IMR-90 (cell line): Measurements from ENCODE around the gene KRI1. TPM values are rescaled to one million over a fixed set of nuclear protein-coding genes. Genes with fewer than 3 reads are reported as not detected.

Source experiments
- ATAC-seq: fragments of 200-7000 bp; cut with Tn5 transposase; 2 replicates; pipeline ENCODE4 v1.9.1; 2020; ENCODE audit warnings: low read depth, mild to moderate bottlenecking, moderate library complexity
- BruUV-seq: library from RNA; stranded (reverse); fragments of 400-500 nt; replicated peaks from 2 replicates; lab custom pipeline; 2021; lab: Mats Ljungman, UMichigan
- CTCF ChIA-PET: fragments of 300-600 bp; formaldehyde crosslinking; extraction: SDS; loops from one replicate; lab custom pipeline; 2021; ENCODE audit warnings: antibody characterized with exemption; lab: Yijun Ruan, JAX
- POLR2A ChIA-PET: fragments of 300-600 bp; sonication (Branson Sonifier 250); formaldehyde crosslinking; loops from one replicate; lab custom pipeline; 2022; ENCODE audit warnings: antibody characterized with exemption; ENCODE audit not compliant: unreplicated experiment; lab: Charles Lee
- DNase-seq: peaks from one replicate; pipeline ENCODE4 v3.0.0; 2013
- H2AFZ ChIP-seq: replicated peaks from 2 replicates; pipeline ENCODE3; 2013; ENCODE audit warnings: low read length, mild to moderate bottlenecking; ENCODE audit not compliant: poor library complexity
- H2AK5ac ChIP-seq: 2 replicates; pipeline ENCODE4 v1.6.1; 2013; ENCODE audit warnings: low read depth, low read length, inconsistent platforms
- H2AK9ac ChIP-seq: replicated peaks from 2 replicates; pipeline ENCODE3; 2013; ENCODE audit warnings: mild to moderate bottlenecking, low read depth, low read length, moderate library complexity; ENCODE audit not compliant: poor library complexity
- H2BK120ac ChIP-seq: 2 replicates; pipeline ENCODE4 v1.6.1; 2013; ENCODE audit warnings: low read depth, low read length, inconsistent platforms
- H2BK15ac ChIP-seq: 3 replicates; pipeline ENCODE4 v1.6.1; 2013; ENCODE audit warnings: low read depth, low read length, inconsistent platforms
- H2BK20ac ChIP-seq: 2 replicates; pipeline ENCODE4 v1.6.1; 2013; ENCODE audit warnings: low read depth, mild to moderate bottlenecking, inconsistent platforms, low read length, moderate library complexity
- H2BK5ac ChIP-seq: 2 replicates; pipeline ENCODE4 v1.6.1; 2013; ENCODE audit warnings: mild to moderate bottlenecking, low read depth, low read length, inconsistent platforms; ENCODE audit not compliant: poor library complexity, severe bottlenecking
- H3K14ac ChIP-seq: replicated peaks from 2 replicates; pipeline ENCODE4 v1.6.1; 2013; ENCODE audit warnings: low read depth, low read length, inconsistent platforms
- H3K18ac ChIP-seq: 2 replicates; pipeline ENCODE4 v1.6.1; 2013; ENCODE audit warnings: low read depth, low read length, control low read depth
- H3K23ac ChIP-seq: 2 replicates; pipeline ENCODE4 v1.6.1; 2013; ENCODE audit warnings: low read depth, low read length, inconsistent platforms
- H3K27ac ChIP-seq: 2 replicates; pipeline ENCODE4 v1.5.1; 2013; ENCODE audit warnings: mild to moderate bottlenecking, control low read depth, low read length; ENCODE audit not compliant: insufficient read depth
- H3K27me3 ChIP-seq: 2 replicates; pipeline ENCODE4 v1.6.1; 2013; ENCODE audit warnings: low read length; ENCODE audit not compliant: control insufficient read depth, insufficient read depth
- H3K36me3 ChIP-seq: 2 replicates; pipeline ENCODE4 v1.6.1; 2013; ENCODE audit warnings: low read length, mixed read lengths; ENCODE audit not compliant: control insufficient read depth, insufficient read depth
- H3K4ac ChIP-seq: 2 replicates; pipeline ENCODE4 v1.6.1; 2013; ENCODE audit warnings: low read depth, low read length, inconsistent platforms
- H3K4me1 ChIP-seq: 2 replicates; pipeline ENCODE4 v1.6.1; 2013; ENCODE audit warnings: low read length, mixed read lengths; ENCODE audit not compliant: control insufficient read depth, insufficient read depth
- H3K4me2 ChIP-seq: 2 replicates; pipeline ENCODE4 v1.6.1; 2013; ENCODE audit warnings: low read depth, mild to moderate bottlenecking, control low read depth, low read length, moderate library complexity
- H3K4me3 ChIP-seq: 2 replicates; pipeline ENCODE4 v1.5.1; 2013; ENCODE audit warnings: low read depth, mild to moderate bottlenecking, control low read depth, low read length, moderate library complexity; ENCODE audit not compliant: insufficient read depth
- H3K56ac ChIP-seq: 2 replicates; pipeline ENCODE4 v1.6.1; 2013; ENCODE audit warnings: low read length, inconsistent platforms; ENCODE audit not compliant: insufficient read depth; ENCODE audit errors: extremely low read depth
- H3K79me1 ChIP-seq, 2 experiments: 2 replicates each; pipeline ENCODE4 v1.6.1; 2013; ENCODE audit warnings: low read length in 2 of 2, inconsistent platforms in 1 of 2, low read depth in 1 of 2
- H3K9ac ChIP-seq: 2 replicates; pipeline ENCODE4 v1.6.1; 2013; ENCODE audit warnings: low read depth, low read length, control low read depth
- H3K9me1 ChIP-seq: 2 replicates; pipeline ENCODE4 v1.6.1; 2013; ENCODE audit warnings: low read length, inconsistent platforms; ENCODE audit not compliant: insufficient read depth
- H3K9me3 ChIP-seq: 2 replicates; pipeline ENCODE4 v1.6.1; 2013; ENCODE audit warnings: low read length; ENCODE audit not compliant: control insufficient read depth, insufficient read depth
- H4K20me1 ChIP-seq: 2 replicates; pipeline ENCODE4 v1.6.1; 2013; ENCODE audit warnings: low read length, inconsistent platforms; ENCODE audit not compliant: insufficient read depth
- H4K5ac ChIP-seq: 2 replicates; pipeline ENCODE4 v1.6.1; 2013; ENCODE audit warnings: mild to moderate bottlenecking, low read depth, low read length, control low read depth
- H4K8ac ChIP-seq, 2 experiments: 2 replicates each; pipeline ENCODE4 v1.6.1; 2013; ENCODE audit warnings: low read depth in 2 of 2, low read length in 2 of 2, control low read depth in 1 of 2, inconsistent platforms in 1 of 2
- H4K91ac ChIP-seq: 2 replicates; pipeline ENCODE4 v1.6.1; 2013; ENCODE audit warnings: low read depth, low read length, inconsistent platforms; ENCODE audit not compliant: insufficient read depth
- CHD1 ChIP-seq: IDR thresholded peaks from 2 replicates; pipeline ENCODE4 v1.6.1; 2012; ENCODE audit warnings: low read depth, low read length, improper control_type of control experiment
- FOS ChIP-seq: fragments of 150-350 bp; IDR thresholded peaks from 2 replicates; pipeline ENCODE4 v1.6.1; 2016; ENCODE audit warnings: low read depth, low read length
- WGBS, 2 experiments: methylation state at CpG; one replicate each; pipeline versions ENCODE4 v1.1.5 to v1.1.7; 2013; ENCODE audit warnings: missing lambda C conversion rate in 2 of 2; ENCODE audit not compliant: insufficient read length in 1 of 2; ENCODE audit errors: extremely low coverage in 2 of 2; 5-methylcytosine and 5-hydroxymethylcytosine counted together
- dilution Hi-C: fragments of 300-500 bp; cut with HindIII; formaldehyde crosslinking; loops from one replicate; pipeline ENCODE4 v1.14.3; 2018; ENCODE audit warnings: low sequenced_read_pairs; ENCODE audit not compliant: unreplicated experiment
- in situ Hi-C: fragments of 300-500 bp; cut with MboI; formaldehyde crosslinking; loops from 3 replicates; pipeline ENCODE4 v1.14.3; 2019; ENCODE audit warnings: low sequenced_read_pairs, inconsistent platforms, mixed read lengths
- intact Hi-C: fragments of 100-400 bp; cut with micrococcal nuclease; formaldehyde crosslinking; loops from 2 replicates; pipeline ENCODE4 v1.10.0; 2022
- polyA plus RNA-seq, 3 experiments: library from polyadenylated mRNA; depleted of rRNA; stranded (reverse); fragments of >200 nt; gene quantifications; 2 replicates each; pipeline ENCODE4 v1.2.3, GENCODE V29; 2012; ENCODE audit warnings: low replicate concordance in 1 of 3
- total RNA-seq: library from RNA; depleted of rRNA; stranded (reverse); fragments of >200 nt; gene quantifications from 2 replicates; pipeline ENCODE4 v1.2.3, GENCODE V29; 2012

KRI1 gene
- total and polyA plus RNA-seq, 2 of the 4 experiments (the other 2 are of a cell fraction): 5.7 to 13.3 TPM

GRCh38 chr19:10535613-10536012, 30.2 kb downstream of the KRI1 start:
- Histone ChIP-seq H3K36me3 (no peaks in the 10 kb centered on the region), H3K9me3 (peaks cover 2% of the 10 kb centered on the region; the same call in 1 of the 2 replicates), H3K9ac (no peak overlapping the region), H3K4ac (no peak overlapping the region), H2AK9ac (no peak overlapping the region), H4K20me1 (no peaks in the 10 kb centered on the region), H3K4me2 (no peak overlapping the region), H3K14ac (no peak overlapping the region), H3K27ac (no peak overlapping the region), H3K4me1 (no peaks in the 10 kb centered on the region), H2AK5ac (no peak overlapping the region), H4K91ac (0 out of 2 replicates have a peak overlapping the region, but pooled peaks have one; percentile 4), H2BK5ac (no peak overlapping the region), H3K9me1 (no peaks in the 10 kb centered on the region), H3K23ac (no peak overlapping the region), H3K56ac (no peak overlapping the region), H2BK120ac (no peak overlapping the region), H3K4me3 (no peak overlapping the region), H3K18ac (no peak overlapping the region), H2AFZ (peak overlapping the region; percentile 77), H2BK15ac (no peak overlapping the region), H3K27me3 (peaks cover 7% of the 10 kb centered on the region), H3K79me1 (no peaks in the 10 kb centered on the region), H2BK20ac (no peak overlapping the region), H4K8ac (no peak overlapping the region), H4K5ac (no peak overlapping the region)
- ATAC-seq (no peak), DNase-seq (peak; percentile 36)
- CTCF ChIA-PET: no interaction called here
- intact Hi-C loops: no loop called here
- 35% methylated on average over 2 of the region's 6 CpGs; no CpG with 5 or more reads in 1 of the 2 experiments for WGBS, 2 experiments
- in situ Hi-C loops: no loop called here
- POLR2A ChIA-PET: no interaction called here
- no TSS peak for BruUV-seq
- dilution Hi-C loops: no loop called here
- TF ChIP-seq FOS (no peak), CHD1 (no peak)
